Measurements from ENCODE around the gene C9orf85.

GRCh38 chr9:72022841-72023240 is 111.4 kb downstream of the C9orf85 start:
- no peak for TF ChIP-seq CTCF (IDR thresholded peaks at IDR 0.05; ENCODE audit: low read length)
- TF ChIP-seq EZH2 (optimal IDR thresholded peaks at IDR 0.05; ENCODE audit: low read depth, low read length), result no peak
- TF ChIP-seq EZH2phosphoT487 (IDR thresholded peaks at IDR 0.05; ENCODE audit: low read length), result no peak

All from MM.1S (cell line).